Ovary (tissue), 3 donors: ENCODE data around the gene P4HTM.
A peak's percentile ranks its signal among the peaks of the same experiment; 100 is the strongest.

Experiments used
- EP300 ChIP-seq: sonication (generic); formaldehyde crosslinking; IDR thresholded peaks from one replicate; pipeline ENCODE4 v1.6.1; 2017; ENCODE audit warnings: antibody characterized with exemption
- POLR2A ChIP-seq: fragments of 450-650 bp; IDR thresholded peaks from one replicate; pipeline ENCODE4 v1.6.1; 2017; ENCODE audit warnings: antibody characterized with exemption, mild to moderate bottlenecking, moderate library complexity
- TF ChIP-seq, protein P1 (sequence below), 3 donors: fragments of 450-650 bp in 2 of 3; fragments of 200-600 bp in 1 of 3; IDR thresholded peaks; one replicate each; pipeline versions ENCODE4 v1.5.1 to v1.8.0; 2016 to 2022; ENCODE audit warnings: antibody characterized with exemption in 3 of 3, mild to moderate bottlenecking in 1 of 3
- donor health status: DM: no; HTN: no; CAD: no.

DNA sequence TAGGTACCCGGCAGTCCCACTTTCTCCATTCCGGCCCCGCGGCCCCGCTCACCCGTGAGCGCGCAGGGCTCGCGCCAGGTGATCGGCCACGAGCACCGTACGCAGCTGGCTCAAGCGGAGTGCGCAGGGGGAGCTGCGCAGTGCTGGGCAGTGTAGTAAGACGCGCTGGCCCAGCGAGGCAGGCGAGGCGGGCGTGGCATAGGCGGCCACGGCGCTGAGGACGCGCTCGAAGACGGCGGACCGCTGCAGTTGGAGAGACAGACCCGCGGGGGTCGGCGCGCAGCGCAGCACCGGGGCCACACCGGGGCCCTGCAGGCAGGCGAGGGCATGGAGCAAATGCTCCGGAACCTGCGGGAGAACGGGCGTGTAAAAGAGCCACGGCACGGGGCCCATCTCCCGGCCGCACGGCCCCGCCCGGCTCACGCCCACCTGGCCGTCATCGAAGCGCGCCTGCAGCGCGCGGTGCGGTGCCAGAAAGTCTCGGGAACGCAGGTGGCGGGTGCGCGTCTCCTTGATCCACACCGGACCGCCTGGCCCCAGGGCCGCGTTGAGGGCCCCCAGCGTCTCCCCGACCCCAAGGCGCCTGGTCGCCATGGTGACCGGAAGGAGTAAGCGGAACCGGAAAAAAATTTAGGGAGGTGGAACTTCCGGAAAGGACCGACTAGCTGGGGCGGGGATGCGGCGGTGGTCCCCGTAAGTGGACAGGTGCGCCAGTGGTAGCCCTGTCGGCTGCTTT lies 28.1 kb downstream of the P4HTM start, which contains the start of gene DALRD3:
- TF ChIP-seq, protein P1, sequence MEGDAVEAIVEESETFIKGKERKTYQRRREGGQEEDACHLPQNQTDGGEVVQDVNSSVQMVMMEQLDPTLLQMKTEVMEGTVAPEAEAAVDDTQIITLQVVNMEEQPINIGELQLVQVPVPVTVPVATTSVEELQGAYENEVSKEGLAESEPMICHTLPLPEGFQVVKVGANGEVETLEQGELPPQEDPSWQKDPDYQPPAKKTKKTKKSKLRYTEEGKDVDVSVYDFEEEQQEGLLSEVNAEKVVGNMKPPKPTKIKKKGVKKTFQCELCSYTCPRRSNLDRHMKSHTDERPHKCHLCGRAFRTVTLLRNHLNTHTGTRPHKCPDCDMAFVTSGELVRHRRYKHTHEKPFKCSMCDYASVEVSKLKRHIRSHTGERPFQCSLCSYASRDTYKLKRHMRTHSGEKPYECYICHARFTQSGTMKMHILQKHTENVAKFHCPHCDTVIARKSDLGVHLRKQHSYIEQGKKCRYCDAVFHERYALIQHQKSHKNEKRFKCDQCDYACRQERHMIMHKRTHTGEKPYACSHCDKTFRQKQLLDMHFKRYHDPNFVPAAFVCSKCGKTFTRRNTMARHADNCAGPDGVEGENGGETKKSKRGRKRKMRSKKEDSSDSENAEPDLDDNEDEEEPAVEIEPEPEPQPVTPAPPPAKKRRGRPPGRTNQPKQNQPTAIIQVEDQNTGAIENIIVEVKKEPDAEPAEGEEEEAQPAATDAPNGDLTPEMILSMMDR (IDR thresholded peaks at IDR 0.05): peak in 1 of 3 donors; percentile 5
- TF ChIP-seq EP300 (no peak), POLR2A (peak; percentile 52)
